GM21528 (cell line): ENCODE measurements around the gene ANO3.

ENCODE experiments used
- ATAC-seq: cut with Tn5 transposase; IDR thresholded peaks from one replicate; pipeline ENCODE4 v1.9.1; 2021; ENCODE audit warnings: mild to moderate bottlenecking, moderate library complexity; ENCODE audit not compliant: unreplicated experiment, low FRiP score

Gene ANO3

GRCh38 chr11:26483108-26483507 is 151.2 kb downstream of the ANO3 start:
- no peak for ATAC-seq

GRCh38 chr11:26490546-26490945 is 158.6 kb downstream of the ANO3 start:
- ATAC-seq = no peak

GRCh38 chr11:26493616-26494015 is 161.7 kb downstream of the ANO3 start:
- no peak for ATAC-seq

GRCh38 chr11:26507229-26507628 is 175.3 kb downstream of the ANO3 start:
- no peak for ATAC-seq

- no peak for ATAC-seq
These were observed 178.2 kb downstream of the ANO3 start for GRCh38 chr11:26510164-26510563.

GRCh38 chr11:26510756-26511155 is 178.8 kb downstream of the ANO3 start:
- ATAC-seq = no peak

- ATAC-seq = no peak
These were observed 180.3 kb downstream of the ANO3 start for GRCh38 chr11:26512196-26512595.

GRCh38 chr11:26519469-26519868 is 187.5 kb downstream of the ANO3 start:
- no peak for ATAC-seq

GRCh38 chr11:26522912-26523610 is 191.1 kb downstream of the ANO3 start:
- no peak for ATAC-seq

GRCh38 chr11:26527685-26528084 is 195.8 kb downstream of the ANO3 start:
- ATAC-seq = no peak

GRCh38 chr11:26537341-26537740 is 205.4 kb downstream of the ANO3 start:
- no peak for ATAC-seq

- no peak for ATAC-seq
These were observed 207.6 kb downstream of the ANO3 start for GRCh38 chr11:26539517-26539916.

- no peak for ATAC-seq
These were observed 209.9 kb downstream of the ANO3 start for GRCh38 chr11:26541870-26542269.

- ATAC-seq = no peak
These were observed 217.2 kb downstream of the ANO3 start for GRCh38 chr11:26549176-26549575.

- no peak for ATAC-seq
These were observed 218.1 kb downstream of the ANO3 start for GRCh38 chr11:26550022-26550421.

- ATAC-seq = no peak
These were observed 219.4 kb downstream of the ANO3 start for GRCh38 chr11:26551186-26551801.

GRCh38 chr11:26553182-26553581 is 221.3 kb downstream of the ANO3 start:
- no peak for ATAC-seq

GRCh38 chr11:26554455-26554854 is 222.5 kb downstream of the ANO3 start:
- no peak for ATAC-seq

- no peak for ATAC-seq
These were observed 224.7 kb downstream of the ANO3 start for GRCh38 chr11:26556582-26556981.

- ATAC-seq = no peak
These were observed 225.7 kb downstream of the ANO3 start for GRCh38 chr11:26557666-26558065.

GRCh38 chr11:26558190-26558589 is 226.3 kb downstream of the ANO3 start:
- no peak for ATAC-seq

GRCh38 chr11:26569646-26570045 is 237.7 kb downstream of the ANO3 start:
- no peak for ATAC-seq
